Right ventricle myocardium inferior (tissue), 1 donor: ENCODE data around the gene SELENOK. TPM values are rescaled to one million over a fixed set of nuclear protein-coding genes. Genes with fewer than 3 reads are reported as not detected.
A peak's percentile ranks its signal among the peaks of the same experiment; 100 is the strongest.

Experiments
- ATAC-seq: fragments of 200-7000 bp; cut with Tn5 transposase; one replicate; pipeline ENCODE4 v1.9.1; 2020; ENCODE audit warnings: mild to moderate bottlenecking, moderate library complexity
- DNase-seq: peaks from one replicate; pipeline ENCODE4 v3.0.0; 2021; ENCODE audit errors: missing footprints
- intact Hi-C: fragments of 100-400 bp; cut with DNase I; formaldehyde crosslinking; loops from one replicate; pipeline ENCODE4 v1.11.0; 2022
- total RNA-seq: library from RNA; stranded (reverse); fragmentation: NEBNext Ultra II Directional; extraction: Animal tissue kit (Norgen Biotek cat#: 25700); gene quantifications from one replicate; pipeline ENCODE4 v1.2.1, GENCODE V29; 2021
- donor health status: DM: no; HTN: yes; CAD: no; lungs with severe emphysema.

Gene SELENOK
- total RNA-seq, 1 donor from 2014 or later, result 112 TPM

- DNase-seq (no peak), ATAC-seq (no peak)
- intact Hi-C loops, result loop anchor here (1.0 kb wide), 1 partner anchor 9 kb away; the partner anchor contains the start of gene ACTR8
These were observed 758 bp downstream of the SELENOK start for GRCh38 chr3:53890726-53891475.

GRCh38 chr3:53888232-53888631 is 3.4 kb downstream of the SELENOK start:
- DNase-seq (no peak), ATAC-seq (no peak)
- intact Hi-C loops, result no loop called here

- no peak for DNase-seq
- ATAC-seq, result no peak
- intact Hi-C loops, result no loop called here
These were observed 4.2 kb downstream of the SELENOK start for GRCh38 chr3:53887446-53887845.

- intact Hi-C loops, result no loop called here
- ATAC-seq (no peak), DNase-seq (no peak)
These were observed 6.4 kb downstream of the SELENOK start for GRCh38 chr3:53885239-53885638.

GRCh38 chr3:53884623-53885022 is 7.0 kb downstream of the SELENOK start:
- intact Hi-C loops, result no loop called here
- ATAC-seq, result no peak
- DNase-seq, result no peak

GRCh38 chr3:53883008-53883407 is 8.7 kb downstream of the SELENOK start:
- DNase-seq (no peak), ATAC-seq (no peak)
- intact Hi-C loops, result no loop called here

GRCh38 chr3:53881691-53882593 is 9.7 kb downstream of the SELENOK start, which contains the start of gene ACTR8:
Gene ACTR8, minus strand, starts transcription at chr3:53882152. Its CDS starts 51 bp downstream, at chr3:53882101.
- intact Hi-C loops, result loop anchor here (1.0 kb wide), 1 partner anchor 9 kb away; the partner anchor contains the start of gene SELENOK
- ATAC-seq (peak; percentile 99), DNase-seq (peak; percentile 94)

- ATAC-seq (no peak), DNase-seq (no peak)
- intact Hi-C loops, result no loop called here
These were observed 11.0 kb downstream of the SELENOK start for GRCh38 chr3:53880396-53881345.

GRCh38 chr3:53865732-53866499 is 25.7 kb downstream of the SELENOK start:
- no peak for DNase-seq
- intact Hi-C loops, result no loop called here

GRCh38 chr3:53863145-53863544 is 28.5 kb downstream of the SELENOK start:
- no peak for DNase-seq
- ATAC-seq, result no peak
- intact Hi-C loops, result no loop called here

More at GRCh38 chr3:53865732-53866499, 25.7 kb downstream of the SELENOK start:
- no peak for ATAC-seq

- DNase-seq, result no peak
- intact Hi-C loops, result no loop called here
- ATAC-seq, result no peak
These were observed 29.4 kb downstream of the SELENOK start for GRCh38 chr3:53862241-53862640.

- ATAC-seq, result peak; percentile 54
- intact Hi-C loops, result no loop called here
- no peak for DNase-seq
These were observed 31.5 kb downstream of the SELENOK start for GRCh38 chr3:53860196-53860595.

GRCh38 chr3:53859178-53859577 is 32.5 kb downstream of the SELENOK start:
- intact Hi-C loops, result no loop called here
- no peak for DNase-seq
- ATAC-seq, result peak; percentile 20

GRCh38 chr3:53858096-53858741 is 33.4 kb downstream of the SELENOK start:
- DNase-seq (no peak), ATAC-seq (no peak)
- intact Hi-C loops, result no loop called here

GRCh38 chr3:53856964-53857363 is 34.7 kb downstream of the SELENOK start:
- DNase-seq (no peak), ATAC-seq (no peak)
- intact Hi-C loops, result no loop called here

GRCh38 chr3:53850895-53851294 is 40.8 kb downstream of the SELENOK start:
- no peak for DNase-seq
- intact Hi-C loops, result no loop called here
- no peak for ATAC-seq

- intact Hi-C loops, result loop anchor here (5.0 kb wide), 1 partner anchor 118 kb away; no protein-coding TSS in a partner anchor
- DNase-seq, result no peak
- ATAC-seq, result no peak
These were observed 41.7 kb downstream of the SELENOK start for GRCh38 chr3:53849916-53850315.
